ENCODE measurements around the gene ST3GAL3. TPM values are rescaled to one million over a fixed set of nuclear protein-coding genes. Genes with fewer than 3 reads are reported as not detected.

Gene ST3GAL3
- total and polyA plus RNA-seq, 2 donors (not counting 3 experiments of a cell fraction or from before 2014, with no cell fraction given), result 14.3 to 35.8 TPM

DNA sequence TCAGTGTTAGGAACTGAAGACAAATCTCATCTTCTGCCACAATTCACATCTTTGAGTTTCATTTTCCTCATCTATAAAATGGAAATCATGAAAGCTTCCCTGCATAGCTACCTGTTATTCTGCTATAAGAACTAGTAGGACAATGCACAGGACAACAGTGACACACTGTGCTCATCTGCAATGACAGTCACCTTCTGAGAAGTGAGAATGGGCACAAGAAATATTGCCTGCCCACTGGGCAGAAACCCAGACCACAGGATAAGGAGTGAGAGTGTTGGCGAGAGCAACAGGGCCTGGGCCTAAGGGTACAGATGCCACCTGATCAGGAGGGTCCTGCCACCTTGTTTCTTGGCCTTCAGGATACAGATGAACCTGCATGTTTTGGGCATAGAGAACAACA is 203.0 kb downstream of the ST3GAL3 start:
- Histone ChIP-seq H3K36me3 (ENCODE audit: control insufficient read depth in 2 of 2, extremely low read depth in 1 of 2, insufficient read depth in 2 of 2, low read length in 2 of 2) (no peaks in the 10 kb centered on the region), H3K79me2 (ENCODE audit: control insufficient read depth, insufficient read depth, low read length) (no peaks in the 10 kb centered on the region), H3K9me1 (replicated peaks; ENCODE audit: control insufficient read depth, extremely low read depth, insufficient read depth, low read length) (no peaks in the 10 kb centered on the region), H4K20me1 (replicated peaks; ENCODE audit: control insufficient read depth, extremely low read depth, insufficient read depth, low read length) (no peaks in the 10 kb centered on the region), H3K4me3 (replicated peaks in 1 of 3; ENCODE audit: insufficient read depth in 1 of 3, low read depth in 1 of 3, low read length in 3 of 3) (no peak overlapping the region), H3K9me3 (replicated peaks; ENCODE audit: control insufficient read depth, insufficient read depth, low read length) (no peaks in the 10 kb centered on the region), H3K27ac (ENCODE audit: insufficient read depth, low read depth, low read length) (no peak overlapping the region), H3K27me3 (ENCODE audit: control insufficient read depth in 2 of 2, insufficient read depth in 2 of 2, low read length in 2 of 2) (no peaks in the 10 kb centered on the region), H3K4me1 (ENCODE audit: control insufficient read depth, extremely low read depth, insufficient read depth, low read length) (no peaks in the 10 kb centered on the region), H3K9ac (replicated peaks; ENCODE audit: extremely low read depth, insufficient read depth, low read length) (no peak overlapping the region), H3K4me2 (ENCODE audit: insufficient read depth, low read length) (no peak overlapping the region), H2AFZ (ENCODE audit: low read depth, low read length) (no peak overlapping the region)
- CTCF ChIA-PET, result interaction anchor here (3.7 kb wide), 1 partner anchor 147 kb away, joined by 14 read pairs; no protein-coding TSS in a partner anchor
- intact Hi-C loops (cut with micrococcal nuclease), result no loop called here
- FAIRE-seq (no peak), DNase-seq (ENCODE audit: low read depth, low spot score) (no peak)
- POLR2A ChIA-PET, result no interaction called here
- no TSS peak for BruUV-seq (replicated peaks)
- dilution Hi-C loops (cut with MboI; ENCODE audit: extremely low pct_ligation_motif_present, low sequenced_read_pairs), result no loop called here
- TF ChIP-seq EZH2 (IDR thresholded peaks at IDR 0.05; ENCODE audit: borderline replicate concordance, low read depth, low read length, severe bottlenecking), result no peak
- TF ChIP-seq, protein P1, sequence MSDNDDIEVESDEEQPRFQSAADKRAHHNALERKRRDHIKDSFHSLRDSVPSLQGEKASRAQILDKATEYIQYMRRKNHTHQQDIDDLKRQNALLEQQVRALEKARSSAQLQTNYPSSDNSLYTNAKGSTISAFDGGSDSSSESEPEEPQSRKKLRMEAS (IDR thresholded peaks at IDR 0.05; ENCODE audit: insufficient read depth, insufficient read length), result no peak
- no peak for TF ChIP-seq POLR2AphosphoS5 (IDR thresholded peaks at IDR 0.05; ENCODE audit: insufficient read depth, low read depth, low read length)
- no peak for TF ChIP-seq FOS (IDR thresholded peaks at IDR 0.05; ENCODE audit: borderline replicate concordance, insufficient read depth, low read length)
- TF ChIP-seq POLR2A (IDR thresholded peaks at IDR 0.05; ENCODE audit: low read depth, low read length), result no peak
- TF ChIP-seq JUN (IDR thresholded peaks at IDR 0.05; ENCODE audit: borderline replicate concordance, insufficient read depth, insufficient read length, low read depth), result no peak
- TF ChIP-seq GATA2 (IDR thresholded peaks at IDR 0.05; ENCODE audit: insufficient read depth, insufficient read length, low read depth, low read length), result no peak
- TF ChIP-seq MYC (IDR thresholded peaks at IDR 0.05; ENCODE audit: low read depth, low read length), result no peak
- TF ChIP-seq, protein P2, sequence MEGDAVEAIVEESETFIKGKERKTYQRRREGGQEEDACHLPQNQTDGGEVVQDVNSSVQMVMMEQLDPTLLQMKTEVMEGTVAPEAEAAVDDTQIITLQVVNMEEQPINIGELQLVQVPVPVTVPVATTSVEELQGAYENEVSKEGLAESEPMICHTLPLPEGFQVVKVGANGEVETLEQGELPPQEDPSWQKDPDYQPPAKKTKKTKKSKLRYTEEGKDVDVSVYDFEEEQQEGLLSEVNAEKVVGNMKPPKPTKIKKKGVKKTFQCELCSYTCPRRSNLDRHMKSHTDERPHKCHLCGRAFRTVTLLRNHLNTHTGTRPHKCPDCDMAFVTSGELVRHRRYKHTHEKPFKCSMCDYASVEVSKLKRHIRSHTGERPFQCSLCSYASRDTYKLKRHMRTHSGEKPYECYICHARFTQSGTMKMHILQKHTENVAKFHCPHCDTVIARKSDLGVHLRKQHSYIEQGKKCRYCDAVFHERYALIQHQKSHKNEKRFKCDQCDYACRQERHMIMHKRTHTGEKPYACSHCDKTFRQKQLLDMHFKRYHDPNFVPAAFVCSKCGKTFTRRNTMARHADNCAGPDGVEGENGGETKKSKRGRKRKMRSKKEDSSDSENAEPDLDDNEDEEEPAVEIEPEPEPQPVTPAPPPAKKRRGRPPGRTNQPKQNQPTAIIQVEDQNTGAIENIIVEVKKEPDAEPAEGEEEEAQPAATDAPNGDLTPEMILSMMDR (IDR thresholded peaks at IDR 0.05; ENCODE audit: extremely low read depth in 1 of 2, insufficient read depth in 1 of 2, low read depth in 1 of 2, low read length in 2 of 2), result no peak
